Dendritic cell treated with granulocyte-macrophage colony-stimulating factor and Interleukin-4, amounts not matched to agents 40 ng/mL and 50 ng/mL, for 4 days (primary cell): ENCODE results near the gene JPH4.
"Not testable (repeated sequence)": the region's sequence is repeated elsewhere in the genome, so short reads cannot be mapped to it uniquely, and the experiment has no call there.

Source experiments
- H3K27ac Mint-ChIP-seq: one replicate; pipeline ENCODE4 v1.8.0; 2022; ENCODE audit warnings: mild to moderate bottlenecking, mixed read lengths
- H3K27me3 Mint-ChIP-seq: one replicate; pipeline ENCODE4 v1.8.0; 2022; ENCODE audit warnings: mild to moderate bottlenecking, mixed read lengths
- H3K36me3 Mint-ChIP-seq: one replicate; pipeline ENCODE4 v1.8.0; 2022; ENCODE audit warnings: low read depth, mixed read lengths
- H3K4me1 Mint-ChIP-seq: one replicate; pipeline ENCODE4 v1.8.0; 2022; ENCODE audit warnings: low read depth, mixed read lengths
- H3K4me3 Mint-ChIP-seq: one replicate; pipeline ENCODE4 v1.8.0; 2022; ENCODE audit warnings: mild to moderate bottlenecking, moderate library complexity, mixed read lengths
- H3K9me3 Mint-ChIP-seq: one replicate; pipeline ENCODE4 v1.8.0; 2022; ENCODE audit warnings: mixed read lengths
- intact Hi-C: fragments of 100-400 bp; cut with micrococcal nuclease; formaldehyde crosslinking; loops from one replicate; pipeline ENCODE4 v1.15.0; 2022

Gene JPH4

GRCh38 chr14:23547924-23548323 is 30.7 kb downstream of the JPH4 start:
- Mint-ChIP-seq H3K27me3 (peaks cover 2% of the 10 kb centered on the region), H3K4me1 (peaks cover 22% of the 10 kb centered on the region), H3K36me3 (no peaks in the 10 kb centered on the region)

GRCh38 chr14:23546450-23547035 is 32.0 kb downstream of the JPH4 start:
- intact Hi-C loops: no loop called here
- Mint-ChIP-seq H3K27me3 (peaks cover 2% of the 10 kb centered on the region), H3K27ac (no peak overlapping the region), H3K36me3 (no peaks in the 10 kb centered on the region), H3K4me1 (peaks cover 15% of the 10 kb centered on the region), H3K9me3 (no peaks in the 10 kb centered on the region), H3K4me3 (no peak overlapping the region)

More at GRCh38 chr14:23547924-23548323, 30.7 kb downstream of the JPH4 start:
- Mint-ChIP-seq H3K4me3 (no peak overlapping the region), H3K27ac (no peak overlapping the region), H3K9me3 (no peaks in the 10 kb centered on the region)
- intact Hi-C loops: no loop called here

GRCh38 chr14:23545740-23546365 is 32.7 kb downstream of the JPH4 start:
- intact Hi-C loops: no loop called here
- no peaks in the 10 kb centered on the region for H3K36me3 Mint-ChIP-seq
- no peak overlapping the region for H3K4me3 Mint-ChIP-seq
- H3K27me3 Mint-ChIP-seq: peaks cover 2% of the 10 kb centered on the region
- H3K4me1 Mint-ChIP-seq: peaks cover 15% of the 10 kb centered on the region
- peak overlapping the region; percentile 15 for H3K27ac Mint-ChIP-seq
- H3K9me3 Mint-ChIP-seq: no peaks in the 10 kb centered on the region

- Mint-ChIP-seq H3K4me3 (no peak overlapping the region), H3K4me1 (peaks cover 15% of the 10 kb centered on the region), H3K9me3 (no peaks in the 10 kb centered on the region), H3K36me3 (no peaks in the 10 kb centered on the region), H3K27ac (peak overlapping the region; percentile 15), H3K27me3 (peaks cover 2% of the 10 kb centered on the region)
- intact Hi-C loops: no loop called here
Measured at GRCh38 chr14:23544511-23545447, 33.8 kb downstream of the JPH4 start.

- H3K4me3 Mint-ChIP-seq: no peak overlapping the region
- H3K36me3 Mint-ChIP-seq: no peaks in the 10 kb centered on the region
- H3K4me1 Mint-ChIP-seq: peaks cover 20% of the 10 kb centered on the region
- no peak overlapping the region for H3K27ac Mint-ChIP-seq
- H3K27me3 Mint-ChIP-seq: peaks cover 4% of the 10 kb centered on the region
- intact Hi-C loops: no loop called here
- no peaks in the 10 kb centered on the region for H3K9me3 Mint-ChIP-seq
Measured at GRCh38 chr14:23543403-23543802, 35.2 kb downstream of the JPH4 start.

GRCh38 chr14:23542261-23542660 is 36.3 kb downstream of the JPH4 start:
- no peaks in the 10 kb centered on the region for H3K36me3 Mint-ChIP-seq
- peaks cover 4% of the 10 kb centered on the region for H3K27me3 Mint-ChIP-seq
- H3K4me3 Mint-ChIP-seq: no peak overlapping the region
- no peaks in the 10 kb centered on the region for H3K9me3 Mint-ChIP-seq
- intact Hi-C loops: no loop called here
- no peak overlapping the region for H3K27ac Mint-ChIP-seq
- H3K4me1 Mint-ChIP-seq: peaks cover 30% of the 10 kb centered on the region

GRCh38 chr14:23540141-23540469 is 38.5 kb downstream of the JPH4 start:
- peaks cover 2% of the 10 kb centered on the region for H3K27me3 Mint-ChIP-seq
- peaks cover 25% of the 10 kb centered on the region for H3K4me1 Mint-ChIP-seq
- intact Hi-C loops: no loop called here
- no peak overlapping the region for H3K4me3 Mint-ChIP-seq
- H3K9me3 Mint-ChIP-seq: no peaks in the 10 kb centered on the region
- no peak overlapping the region for H3K27ac Mint-ChIP-seq
- H3K36me3 Mint-ChIP-seq: no peaks in the 10 kb centered on the region

GRCh38 chr14:23539248-23540140 is 39.1 kb downstream of the JPH4 start:
- H3K27ac Mint-ChIP-seq: no peak overlapping the region
- intact Hi-C loops: loop anchor here (1.0 kb wide), 2 partner anchors 23 to 61 kb away; no protein-coding TSS in a partner anchor
- H3K27me3 Mint-ChIP-seq: peaks cover 2% of the 10 kb centered on the region
- no peaks in the 10 kb centered on the region for H3K9me3 Mint-ChIP-seq
- peaks cover 19% of the 10 kb centered on the region for H3K4me1 Mint-ChIP-seq
- H3K4me3 Mint-ChIP-seq: no peak overlapping the region
- no peaks in the 10 kb centered on the region for H3K36me3 Mint-ChIP-seq

- Mint-ChIP-seq H3K27ac (no peak overlapping the region), H3K36me3 (no peaks in the 10 kb centered on the region), H3K4me3 (no peak overlapping the region), H3K4me1 (peaks cover 18% of the 10 kb centered on the region), H3K27me3 (peaks cover 2% of the 10 kb centered on the region), H3K9me3 (no peaks in the 10 kb centered on the region)
- intact Hi-C loops: loop anchor here (1.0 kb wide), 2 partner anchors 24 to 60 kb away; no protein-coding TSS in a partner anchor
Measured at GRCh38 chr14:23538785-23539184, 39.8 kb downstream of the JPH4 start.

GRCh38 chr14:23538050-23538718 is 40.4 kb downstream of the JPH4 start:
- H3K4me3 Mint-ChIP-seq: no peak overlapping the region
- peaks cover 18% of the 10 kb centered on the region for H3K4me1 Mint-ChIP-seq
- H3K27ac Mint-ChIP-seq: no peak overlapping the region
- intact Hi-C loops: no loop called here
- no peaks in the 10 kb centered on the region for H3K9me3 Mint-ChIP-seq
- peaks cover 2% of the 10 kb centered on the region for H3K27me3 Mint-ChIP-seq
- no peaks in the 10 kb centered on the region for H3K36me3 Mint-ChIP-seq

GRCh38 chr14:23537351-23538049 is 41.1 kb downstream of the JPH4 start:
- Mint-ChIP-seq H3K9me3 (no peaks in the 10 kb centered on the region), H3K36me3 (no peaks in the 10 kb centered on the region), H3K4me1 (peaks cover 18% of the 10 kb centered on the region), H3K4me3 (no peak overlapping the region), H3K27ac (no peak overlapping the region), H3K27me3 (peaks cover 2% of the 10 kb centered on the region)
- intact Hi-C loops: no loop called here

GRCh38 chr14:23536906-23537305 is 41.7 kb downstream of the JPH4 start:
- intact Hi-C loops, H3K36me3 Mint-ChIP-seq, H3K9me3 Mint-ChIP-seq, H3K27me3 Mint-ChIP-seq, H3K4me3 Mint-ChIP-seq, H3K27ac Mint-ChIP-seq: not testable (repeated sequence)
- H3K4me1 Mint-ChIP-seq: peaks cover 18% of the 10 kb centered on the region

GRCh38 chr14:23536494-23536893 is 42.1 kb downstream of the JPH4 start:
- Mint-ChIP-seq H3K27ac (no peak overlapping the region), H3K4me1 (peaks cover 18% of the 10 kb centered on the region), H3K27me3 (peaks cover 2% of the 10 kb centered on the region), H3K4me3 (no peak overlapping the region), H3K9me3 (no peaks in the 10 kb centered on the region), H3K36me3 (no peaks in the 10 kb centered on the region)
- intact Hi-C loops: no loop called here
